HG03442 (cell line): ENCODE measurements around the gene PIM1.
"Not testable (repeated sequence)": the region's sequence is repeated elsewhere in the genome, so short reads cannot be mapped to it uniquely, and the experiment has no call there.

Experiments used
- ATAC-seq: cut with Tn5 transposase; IDR thresholded peaks from one replicate; pipeline ENCODE4 v1.9.1; 2021; ENCODE audit warnings: mild to moderate bottlenecking, moderate library complexity; ENCODE audit not compliant: unreplicated experiment

The PIM1 gene

GRCh38 chr6:37169496-37170272 is at the start of gene PIM1:
Gene PIM1 (plus strand): TSS chr6:37170152. CDS start chr6:37170576, 424 bp downstream.
- peak; percentile 69 for ATAC-seq

- no peak for ATAC-seq
Measured at GRCh38 chr6:37121556-37121955, 48.4 kb upstream of the PIM1 start.

DNA sequence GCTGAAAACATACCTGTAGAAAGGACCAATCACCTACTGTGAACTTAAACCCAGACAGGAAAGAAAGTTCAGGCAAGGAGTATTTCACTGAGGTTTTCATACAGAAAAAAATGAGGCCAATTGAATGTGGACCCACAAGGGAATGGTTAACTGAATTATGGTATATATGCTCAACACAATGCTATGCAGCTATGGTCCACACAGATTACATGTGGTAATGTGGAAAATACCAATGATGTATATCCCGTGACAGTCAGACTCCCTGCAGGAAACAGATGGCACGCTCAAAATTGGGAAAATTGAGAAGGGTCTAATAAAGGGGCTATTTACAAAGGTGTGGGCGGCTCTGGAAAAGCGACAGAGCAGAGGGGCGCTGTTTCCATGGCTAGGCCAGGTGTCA is 47.1 kb upstream of the PIM1 start:
- ATAC-seq: no peak

DNA sequence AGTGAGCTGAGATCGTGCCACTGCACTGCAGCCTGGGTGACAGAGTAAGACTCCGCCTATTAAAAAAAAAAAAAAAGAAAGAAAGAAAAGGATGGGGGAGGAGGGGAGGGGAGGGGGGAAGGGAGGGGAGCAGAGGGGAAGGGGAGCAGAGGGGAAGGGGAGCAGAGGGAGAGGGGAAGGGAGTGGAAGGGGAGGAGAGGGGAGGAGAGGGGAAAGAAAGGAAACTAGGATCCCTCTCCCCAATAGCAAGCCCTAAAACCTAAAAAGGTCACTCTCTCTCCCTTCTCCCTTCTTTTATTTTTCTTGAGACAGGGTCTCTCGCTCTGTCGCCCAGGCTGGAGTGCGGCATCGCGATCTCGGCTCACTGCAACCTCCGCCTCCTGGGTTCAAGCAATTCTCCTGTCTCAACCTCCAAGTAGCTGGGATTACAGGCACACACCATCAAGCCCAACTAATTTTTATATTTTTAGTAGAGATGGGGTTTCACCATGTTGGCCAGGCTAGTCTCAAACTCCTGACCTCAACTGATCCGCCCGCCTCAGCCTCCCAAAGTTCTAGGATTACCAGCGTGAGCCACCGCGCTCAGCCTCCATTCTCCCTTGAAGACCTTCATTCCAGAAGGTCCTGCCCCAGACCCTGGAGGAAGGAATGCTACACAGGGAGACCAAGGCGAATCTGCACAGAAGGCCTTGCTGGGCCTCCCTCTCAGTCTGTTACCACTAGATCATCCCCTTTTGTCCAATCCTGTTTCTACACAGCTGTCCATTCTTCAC is 45.8 kb upstream of the PIM1 start:
- no peak for ATAC-seq

GRCh38 chr6:37125774-37126492 is 44.0 kb upstream of the PIM1 start:
- no peak for ATAC-seq

GRCh38 chr6:37126493-37126958 is 43.4 kb upstream of the PIM1 start:
- no peak for ATAC-seq

DNA sequence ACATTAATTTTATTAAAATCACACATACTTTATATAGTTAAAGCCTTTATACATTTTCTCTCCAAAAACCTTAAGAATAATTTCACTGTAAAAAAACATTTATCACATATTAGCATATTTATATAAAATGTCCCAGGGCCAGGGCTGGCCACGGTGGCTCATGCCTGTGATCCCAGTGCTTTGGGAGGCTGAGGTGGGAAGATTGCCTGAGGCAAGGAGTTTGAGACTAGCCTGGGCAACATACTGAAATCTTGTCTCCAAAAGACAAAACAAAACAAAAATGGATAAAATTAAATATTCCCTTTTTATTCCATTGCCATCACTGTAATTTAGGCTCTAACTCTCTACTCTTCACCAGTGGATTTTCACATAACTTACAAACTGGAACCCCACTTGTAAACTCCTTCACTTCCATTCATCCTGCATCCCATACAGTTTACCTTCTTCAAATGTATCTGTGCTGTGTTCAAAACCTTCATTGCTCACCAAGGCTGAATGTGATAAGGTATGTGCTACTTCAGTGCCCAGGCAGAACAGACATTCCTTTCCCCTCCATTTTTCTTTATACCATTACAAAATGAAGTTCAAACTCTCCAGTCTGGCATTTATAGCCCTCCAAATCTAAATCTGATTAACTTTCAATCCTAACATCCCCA is 42.9 kb upstream of the PIM1 start:
- no peak for ATAC-seq

DNA sequence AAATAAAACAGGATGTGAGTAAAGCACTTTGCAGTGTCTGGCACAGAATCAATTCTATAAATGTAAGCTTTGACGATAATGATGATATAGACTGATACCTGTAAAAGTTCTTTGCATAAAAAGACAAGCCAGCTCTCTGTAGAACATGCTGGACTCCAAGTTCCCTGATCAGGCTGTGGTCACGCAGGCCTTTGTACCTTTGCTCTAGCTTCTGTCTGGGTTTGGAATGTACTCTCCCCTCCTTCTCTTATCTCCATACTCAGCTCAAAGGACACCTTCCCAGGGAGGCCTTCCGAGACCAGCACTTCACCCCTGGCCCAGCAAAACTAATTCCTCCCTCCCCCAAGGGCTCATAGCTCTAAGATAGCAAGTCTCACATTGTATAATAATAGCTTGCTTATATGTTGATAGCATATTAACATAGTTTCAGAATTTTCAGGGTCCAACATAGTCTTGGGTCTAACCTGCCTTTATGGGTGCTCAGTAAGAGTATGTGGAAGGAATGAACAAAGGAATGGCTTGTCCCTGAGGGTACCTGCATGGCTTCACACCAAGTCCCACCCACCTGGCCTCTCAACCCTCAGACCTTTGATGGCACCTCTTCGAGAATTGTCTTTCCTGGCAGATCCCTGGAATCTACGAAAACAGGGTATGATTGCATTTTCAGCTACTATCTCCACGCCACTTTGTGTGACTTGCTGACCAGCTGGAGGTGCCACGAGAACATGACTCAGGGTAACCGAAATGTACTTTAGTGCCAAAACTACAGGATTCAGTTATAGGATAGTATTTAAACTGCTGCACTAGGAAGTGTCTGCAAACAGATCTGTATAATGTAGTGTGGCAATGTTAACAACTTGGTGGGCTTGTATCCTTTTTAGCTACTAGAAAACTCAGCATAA is 41.7 kb upstream of the PIM1 start:
- ATAC-seq: no peak

- not testable (repeated sequence) for ATAC-seq
Measured at GRCh38 chr6:37128863-37129443, 41.0 kb upstream of the PIM1 start.

DNA sequence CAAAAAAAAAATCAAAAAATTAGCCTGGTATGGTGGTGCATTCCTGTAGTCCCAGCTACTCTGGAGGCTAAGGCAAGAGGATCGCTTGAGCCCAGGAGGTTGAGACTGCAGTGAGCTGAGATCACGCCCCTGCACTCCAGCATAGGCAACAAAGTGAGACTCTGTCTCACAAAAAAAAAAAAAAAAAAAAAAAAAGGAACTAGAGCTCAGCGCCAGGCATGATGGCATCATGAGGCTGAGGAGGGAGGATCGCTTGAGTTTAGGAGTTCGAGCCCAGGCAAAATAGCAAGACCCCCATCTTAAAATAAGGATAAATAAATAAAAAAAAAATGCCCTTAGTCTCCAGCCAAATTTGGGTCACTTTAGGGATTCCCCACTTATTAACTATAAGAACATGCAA is 40.4 kb upstream of the PIM1 start:
- no peak for ATAC-seq

GRCh38 chr6:37130704-37131103 is 39.2 kb upstream of the PIM1 start:
- no peak for ATAC-seq

- ATAC-seq: no peak
Measured at GRCh38 chr6:37131104-37131959, 38.6 kb upstream of the PIM1 start.

- ATAC-seq: no peak
Measured at GRCh38 chr6:37131960-37132253, 38.0 kb upstream of the PIM1 start.

DNA sequence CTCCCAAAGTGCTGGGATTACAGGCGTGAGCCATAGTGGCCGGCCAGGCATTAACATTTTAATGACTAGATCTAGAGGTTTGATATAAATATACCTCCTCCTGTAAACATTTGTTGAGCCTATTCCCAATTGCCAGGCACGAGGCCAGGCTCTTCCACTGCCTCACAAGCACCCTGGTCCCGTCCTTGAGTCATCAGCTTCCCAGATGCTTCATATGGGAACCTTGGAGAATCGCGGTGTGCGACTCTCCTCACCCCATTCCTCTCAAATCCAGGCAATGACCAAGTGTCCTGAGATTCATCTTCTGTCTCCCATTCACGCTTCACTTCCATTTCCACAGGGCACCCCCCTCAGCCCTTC is 35.9 kb upstream of the PIM1 start:
- ATAC-seq: no peak

- no peak for ATAC-seq
Measured at GRCh38 chr6:37134396-37135191, 35.4 kb upstream of the PIM1 start.

DNA sequence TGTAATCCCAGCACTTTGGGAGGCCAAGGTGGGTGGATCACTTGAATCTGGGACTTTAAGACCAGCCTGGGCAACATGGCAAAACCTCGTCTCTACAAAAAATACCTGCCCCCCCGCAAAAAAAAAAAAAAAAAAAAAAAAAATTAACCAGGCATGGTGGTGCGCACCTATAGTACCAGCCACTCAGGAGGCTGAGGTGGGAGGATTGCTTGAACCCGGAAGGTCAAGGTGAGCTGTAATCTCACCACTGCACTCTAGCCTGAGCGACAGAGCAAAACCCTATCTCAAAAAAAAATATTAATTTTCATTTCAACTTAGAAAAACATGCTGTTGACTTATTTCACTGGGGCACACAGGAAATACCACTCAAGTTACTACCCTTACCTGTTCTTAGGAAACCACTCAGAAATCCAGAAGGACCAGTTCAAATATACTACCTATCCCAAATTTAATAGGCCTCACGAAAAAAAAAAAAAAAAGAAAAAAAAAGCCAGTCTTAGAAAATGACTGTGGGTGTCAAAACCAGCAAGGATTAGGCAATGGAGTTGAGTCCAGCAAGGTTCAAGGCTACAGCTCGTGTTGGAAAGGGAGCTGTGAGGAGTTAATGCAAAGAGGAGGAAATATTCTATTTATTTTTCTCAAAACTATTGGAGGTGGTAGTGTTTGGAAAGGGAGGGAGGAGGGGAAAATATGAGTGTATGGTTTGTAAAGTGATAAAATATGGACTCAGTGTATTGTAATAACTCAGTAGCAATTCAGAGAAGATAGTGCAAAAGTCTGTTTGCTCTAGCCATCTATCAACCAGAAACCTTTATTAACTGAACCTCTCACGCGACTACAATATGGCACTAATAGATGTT is 33.9 kb upstream of the PIM1 start:
- no peak for ATAC-seq

DNA sequence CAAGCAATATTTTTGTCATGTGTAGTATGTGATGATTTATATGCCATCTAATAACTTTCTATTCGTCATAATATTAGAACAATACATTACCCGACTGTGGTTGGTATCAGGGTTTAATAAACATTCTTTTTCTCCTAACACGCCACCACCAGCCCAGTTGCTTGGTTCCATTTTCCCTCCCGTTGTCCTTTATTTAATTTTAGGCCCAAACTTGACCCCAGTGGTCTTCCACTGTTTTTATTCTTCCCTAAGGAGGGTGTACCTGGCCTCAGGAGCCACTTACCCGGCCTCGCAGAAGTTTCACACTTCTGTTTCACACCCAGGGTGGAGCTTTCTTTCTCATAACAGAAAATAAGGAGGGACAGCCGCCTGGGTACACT is 33.1 kb upstream of the PIM1 start:
- no peak for ATAC-seq
